Activated CD4-positive, alpha-beta T cell treated with anti-CD3 and anti-CD28 coated beads, Interleukin-2, amount 50 U/mL, for 1 hour (primary cell): ENCODE data around the gene IL1RAPL1.

ENCODE experiments used
- DNase-seq: peaks from one replicate; pipeline ENCODE4 v3.0.0-alpha.2; 2020

IL1RAPL1 gene

GRCh38 chrX:29453333-29453732, 866.1 kb downstream of the IL1RAPL1 start:
- no peak for DNase-seq

DNA sequence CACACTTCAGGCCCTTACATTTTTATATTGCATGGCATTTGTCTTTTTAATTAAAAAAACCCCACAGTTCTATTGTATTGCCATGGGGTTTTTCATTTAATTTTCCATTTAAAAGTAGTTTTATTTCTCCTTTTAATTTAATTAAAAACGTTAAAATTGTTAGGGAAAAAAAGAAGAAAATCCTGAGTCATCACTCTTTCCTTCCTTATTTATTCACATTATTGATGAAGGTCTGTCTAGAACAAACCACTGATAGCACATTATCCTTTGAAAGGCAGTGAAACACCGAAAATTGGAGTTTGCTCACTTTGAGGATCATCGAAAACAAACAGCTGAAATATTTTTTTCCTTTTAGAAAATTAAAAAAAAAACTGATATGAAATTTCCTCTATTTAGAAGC, 868.5 kb downstream of the IL1RAPL1 start:
- DNase-seq, result no peak

DNA sequence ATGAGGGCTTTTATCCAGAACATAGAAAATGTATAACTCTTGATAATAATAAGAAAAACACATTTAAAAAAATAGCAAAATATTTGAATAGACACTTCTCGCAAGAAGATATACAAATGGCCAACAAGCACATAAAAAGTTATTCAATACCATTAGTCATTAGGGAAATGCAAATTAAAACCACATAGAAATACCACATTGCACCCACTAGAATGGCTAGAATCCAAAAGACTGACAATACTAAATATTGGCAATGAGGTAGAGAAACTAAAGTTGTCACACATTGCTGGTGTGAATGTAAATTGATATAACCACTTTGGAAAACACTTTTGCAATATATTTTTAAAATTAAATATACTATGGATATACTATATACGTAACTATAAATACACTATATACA, 873.8 kb downstream of the IL1RAPL1 start:
- no peak for DNase-seq

DNA sequence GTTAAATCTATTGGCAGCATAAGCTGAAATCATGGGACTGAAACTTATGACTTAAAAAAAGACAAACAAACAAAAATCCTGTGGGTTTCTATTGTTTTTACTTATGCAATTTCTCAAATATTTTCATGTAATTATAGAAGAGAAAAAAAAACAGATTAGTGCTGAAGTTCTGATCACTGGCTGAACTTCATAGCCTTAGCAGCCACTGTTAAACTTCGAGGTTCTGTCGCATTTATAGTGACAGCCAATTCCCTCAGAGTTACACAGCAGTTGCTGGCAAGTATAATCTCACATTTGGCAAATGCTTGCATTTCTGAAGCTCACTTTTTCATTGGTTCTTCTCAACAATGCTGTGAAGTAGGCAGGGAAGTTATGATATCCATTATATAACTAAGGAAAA, 879.2 kb downstream of the IL1RAPL1 start:
- DNase-seq, result no peak

DNA sequence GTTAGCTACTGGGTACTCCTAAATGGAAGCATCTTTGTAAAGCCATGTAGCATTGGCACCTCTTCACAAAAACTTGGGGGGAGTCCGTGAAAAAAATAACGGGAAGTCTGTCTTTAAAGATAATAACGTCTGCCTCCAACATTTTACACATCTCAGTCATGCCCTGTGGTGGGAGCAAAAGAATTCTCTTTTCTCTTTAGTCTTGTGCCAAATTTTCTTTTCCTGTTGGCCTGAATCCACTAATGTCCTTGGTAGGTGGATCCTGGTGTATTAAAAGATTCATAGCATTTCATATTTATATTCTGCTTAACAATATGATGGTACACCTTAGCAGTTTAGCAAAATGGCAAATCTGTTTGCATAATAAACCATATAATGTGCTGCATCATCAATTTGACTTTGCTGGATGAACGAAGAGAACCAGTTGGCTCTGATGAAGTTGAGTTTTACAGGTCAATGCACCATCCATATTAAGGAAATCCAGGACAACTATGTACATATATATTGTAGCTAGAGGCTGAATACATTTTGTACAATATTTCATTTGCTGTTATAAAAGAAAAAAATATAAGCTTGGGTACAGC, 881.8 kb downstream of the IL1RAPL1 start:
- DNase-seq, result no peak

DNA sequence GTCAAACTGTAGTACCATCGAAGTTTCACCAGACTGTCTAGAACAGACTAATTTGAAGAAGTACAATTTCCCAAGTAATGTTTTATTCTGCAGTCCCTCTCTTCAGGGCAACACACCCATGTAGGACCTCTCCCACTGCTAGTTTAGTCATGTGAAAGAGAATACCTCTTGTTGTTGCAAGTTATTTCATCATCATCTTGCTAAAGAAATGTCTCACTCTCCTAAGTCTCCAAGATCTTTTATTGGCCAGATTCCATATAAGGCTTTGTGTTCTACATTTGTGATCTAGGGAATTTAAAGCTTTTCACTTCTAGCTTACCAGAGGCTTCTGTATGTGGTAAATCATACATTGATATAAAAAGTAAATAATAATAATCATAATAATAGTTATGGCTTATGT, 882.8 kb downstream of the IL1RAPL1 start:
- no peak for DNase-seq

- no peak for DNase-seq
These were observed 884.6 kb downstream of the IL1RAPL1 start for GRCh38 chrX:29471829-29472228.

DNA sequence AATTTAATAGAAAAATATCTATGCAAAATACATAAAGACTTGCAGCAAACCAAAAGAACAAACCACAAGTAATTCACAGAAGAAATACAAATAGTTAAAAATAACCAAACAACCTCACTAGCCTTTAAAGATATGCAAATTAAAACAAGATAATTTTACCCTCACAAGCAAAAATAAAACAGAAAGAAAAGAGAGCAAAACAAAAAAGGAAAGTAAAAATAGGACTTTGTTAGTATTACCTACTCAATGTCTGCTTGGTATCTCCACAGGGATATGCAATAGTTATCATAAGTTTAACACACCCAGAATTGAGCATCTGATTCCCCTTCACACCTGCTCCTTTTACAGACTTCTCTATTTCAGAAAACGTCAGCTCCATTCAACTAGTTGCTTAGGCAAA, 890.6 kb downstream of the IL1RAPL1 start:
- no peak for DNase-seq

- DNase-seq, result no peak
These were observed 891.3 kb downstream of the IL1RAPL1 start for GRCh38 chrX:29478336-29479069.

- DNase-seq, result no peak
These were observed 900.0 kb downstream of the IL1RAPL1 start for GRCh38 chrX:29487214-29487613.

DNA sequence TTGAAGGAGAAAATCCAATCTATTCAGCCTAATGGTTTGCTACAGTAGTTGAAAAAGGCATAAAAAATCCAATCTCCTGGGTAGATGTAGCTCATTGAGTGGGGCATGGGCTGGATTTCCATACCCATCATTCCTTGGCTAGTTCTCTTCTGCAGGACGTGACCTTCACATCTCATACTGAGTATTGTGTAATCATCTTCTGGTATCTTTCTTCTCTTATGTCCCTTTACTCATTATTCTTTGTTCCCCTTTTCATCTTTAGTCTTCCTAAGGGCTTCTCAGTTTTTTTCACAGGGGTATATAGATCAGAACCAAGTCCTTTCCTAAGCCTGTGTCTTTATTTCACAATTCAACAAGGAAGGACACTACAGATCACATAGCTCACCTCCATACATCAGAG, 900.5 kb downstream of the IL1RAPL1 start:
- DNase-seq, result no peak

DNA sequence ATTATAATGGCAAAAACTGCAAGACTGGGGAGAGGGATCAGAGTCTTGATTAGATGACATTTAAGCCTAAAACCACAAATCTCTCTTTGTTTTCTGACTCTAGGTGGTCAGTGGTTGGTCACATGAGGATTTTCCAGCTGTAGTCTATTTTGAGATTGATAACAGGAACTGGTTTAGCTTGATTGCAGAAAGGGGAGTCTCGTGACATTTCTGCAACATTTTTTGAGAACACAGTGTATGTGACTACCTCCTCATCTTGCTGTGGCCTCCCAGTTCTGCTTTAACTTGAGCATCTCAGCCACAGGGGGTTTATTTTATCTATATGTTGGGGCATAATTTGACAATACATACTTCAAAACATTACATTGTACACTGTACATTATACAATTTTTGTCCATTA, 901.7 kb downstream of the IL1RAPL1 start:
- DNase-seq, result no peak

DNA sequence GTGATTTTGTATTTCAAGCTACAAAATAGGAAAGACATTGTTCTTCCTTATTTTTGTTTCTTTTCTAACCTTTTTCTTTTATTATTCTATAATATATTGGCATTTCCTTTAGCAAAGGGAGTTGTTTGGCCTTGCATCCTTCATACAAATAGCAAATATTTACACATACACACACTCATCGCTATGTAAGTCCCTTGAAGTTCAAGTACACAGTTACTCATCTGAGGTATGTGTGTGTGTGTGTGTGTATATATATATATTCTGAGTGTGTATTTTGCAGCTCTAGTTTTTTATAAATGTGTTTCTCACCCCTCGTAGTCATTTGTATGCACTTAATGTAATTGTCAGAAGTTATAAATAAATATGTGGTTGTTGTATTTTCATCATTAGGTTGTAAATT, 903.4 kb downstream of the IL1RAPL1 start:
- DNase-seq, result no peak

GRCh38 chrX:29491659-29492058, 904.4 kb downstream of the IL1RAPL1 start:
- DNase-seq, result no peak

DNA sequence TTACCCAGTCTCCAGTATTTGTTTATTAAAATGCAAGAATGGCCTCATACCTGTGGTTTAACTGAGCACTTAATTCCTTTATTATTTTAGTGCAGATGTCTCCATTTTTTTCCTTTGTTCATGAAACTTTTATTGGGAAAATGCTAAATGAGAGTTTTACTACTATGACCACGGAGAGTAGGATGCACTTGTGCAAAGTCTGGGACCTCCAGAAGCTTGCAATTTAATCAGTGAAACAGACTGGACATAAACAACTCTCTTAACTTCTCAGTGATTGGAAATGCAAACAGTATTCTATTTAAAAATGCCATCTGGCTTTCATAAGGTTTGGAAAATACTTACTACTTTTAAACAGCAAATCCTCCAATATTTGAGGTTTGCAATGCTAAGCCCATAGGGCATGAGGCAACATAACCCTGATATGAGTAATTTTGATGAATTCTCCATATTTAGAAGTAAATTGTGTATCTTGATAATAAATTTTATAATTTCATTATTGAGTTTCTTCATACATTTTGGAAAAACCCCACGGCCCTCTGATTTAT, 909.5 kb downstream of the IL1RAPL1 start:
- DNase-seq, result no peak

GRCh38 chrX:29506729-29507128, 919.5 kb downstream of the IL1RAPL1 start:
- DNase-seq, result no peak

DNA sequence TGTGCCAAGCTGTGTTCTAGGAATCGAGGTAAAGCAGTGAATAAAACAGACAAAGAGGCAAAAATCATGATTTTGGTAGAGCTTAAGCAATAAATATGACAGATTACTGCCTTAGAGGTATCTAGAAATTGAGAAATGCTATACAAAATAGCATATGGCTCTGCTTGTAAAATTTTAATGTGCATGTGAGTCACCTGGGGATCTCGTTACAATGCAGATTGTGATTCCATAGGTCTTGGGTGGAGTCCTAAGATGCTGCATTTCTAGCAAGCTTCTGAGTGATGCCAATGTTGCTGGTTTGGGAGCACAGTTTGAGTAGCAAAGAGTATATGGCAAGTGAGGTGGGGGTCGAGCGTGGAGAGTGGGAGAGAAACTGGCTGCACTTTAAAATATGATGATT, 930.9 kb downstream of the IL1RAPL1 start:
- no peak for DNase-seq

GRCh38 chrX:29528281-29528680, 941.0 kb downstream of the IL1RAPL1 start:
- no peak for DNase-seq

DNA sequence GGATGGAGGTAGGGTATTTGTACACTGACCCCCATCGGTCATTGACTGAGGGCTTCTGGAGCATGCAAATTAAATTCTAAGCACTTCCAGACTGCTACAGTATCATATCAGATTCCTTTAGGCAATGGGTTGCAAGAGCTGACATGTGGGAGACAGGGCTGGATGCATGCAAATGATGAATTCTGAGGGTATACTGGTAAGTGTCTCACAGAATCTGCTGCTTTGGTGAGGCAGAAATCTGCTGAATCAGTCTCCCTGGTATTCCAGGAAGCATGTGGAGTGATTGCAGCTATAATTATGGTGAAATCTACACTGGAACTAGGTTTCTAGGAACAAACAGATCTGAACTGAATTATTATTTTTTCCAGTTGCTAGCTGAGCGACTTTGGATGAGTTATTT, 943.3 kb downstream of the IL1RAPL1 start:
- no peak for DNase-seq

DNA sequence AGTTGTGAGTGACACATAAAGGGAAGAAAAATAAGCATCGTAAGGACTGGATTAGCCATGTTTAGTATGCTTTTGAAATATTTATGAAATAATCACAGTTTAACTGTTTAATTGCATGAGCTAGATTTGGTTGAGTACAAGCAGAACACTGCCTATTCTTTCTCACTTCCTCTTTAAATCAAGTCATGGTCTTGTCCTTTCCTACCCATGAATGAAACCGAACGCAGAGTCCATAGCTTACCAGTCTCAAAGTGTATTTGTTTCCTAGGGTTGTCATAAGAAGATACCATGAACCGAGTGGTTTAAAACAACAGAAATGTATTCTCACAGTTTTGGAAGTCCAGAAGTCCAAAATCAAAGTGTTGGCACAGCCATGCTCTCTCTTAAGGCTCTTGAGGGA, 944.1 kb downstream of the IL1RAPL1 start:
- DNase-seq, result no peak

DNA sequence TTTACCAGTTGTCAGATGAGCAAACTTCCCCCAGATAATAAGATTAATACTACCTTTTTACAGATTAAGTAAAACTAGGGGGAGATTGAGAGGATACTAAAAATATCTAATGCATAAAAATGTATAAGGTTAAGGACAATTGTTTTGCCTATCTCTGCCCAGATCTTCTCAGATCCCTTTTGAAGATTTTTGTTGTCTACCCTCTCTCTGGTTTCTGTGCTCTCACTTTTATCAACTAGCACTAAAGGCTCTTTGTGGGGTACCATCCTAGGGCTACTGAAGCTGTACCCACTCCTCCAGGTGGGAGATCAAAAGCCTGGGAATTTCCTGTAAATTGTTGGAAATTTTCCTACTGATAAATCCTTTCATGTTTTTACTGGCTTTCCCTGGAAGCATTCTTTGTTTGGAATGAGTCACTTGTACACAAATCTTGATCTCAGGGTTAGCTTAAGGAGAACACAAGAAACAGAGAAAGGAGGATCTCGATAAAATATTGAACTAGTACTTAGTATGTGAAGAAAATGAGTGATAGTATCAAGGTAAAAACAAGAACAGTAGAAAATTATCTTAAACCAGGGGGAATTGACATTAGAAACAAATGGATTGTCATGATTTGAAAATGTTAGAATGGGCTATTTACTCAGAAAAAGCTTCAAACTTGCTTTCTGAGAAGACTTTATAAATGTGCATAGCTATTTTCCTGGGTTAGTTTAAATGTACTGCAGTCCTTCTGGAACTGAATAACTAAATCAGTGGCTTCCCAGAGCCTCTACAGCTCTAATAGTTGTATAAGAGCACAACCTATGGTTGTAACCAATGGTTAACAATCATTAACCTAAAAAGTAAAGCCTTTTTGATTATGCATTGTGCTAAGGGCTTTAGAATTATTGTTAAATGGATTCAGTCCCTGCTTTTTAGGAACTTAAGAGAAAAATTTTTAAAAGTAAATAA, 948.2 kb downstream of the IL1RAPL1 start:
- DNase-seq, result no peak

DNA sequence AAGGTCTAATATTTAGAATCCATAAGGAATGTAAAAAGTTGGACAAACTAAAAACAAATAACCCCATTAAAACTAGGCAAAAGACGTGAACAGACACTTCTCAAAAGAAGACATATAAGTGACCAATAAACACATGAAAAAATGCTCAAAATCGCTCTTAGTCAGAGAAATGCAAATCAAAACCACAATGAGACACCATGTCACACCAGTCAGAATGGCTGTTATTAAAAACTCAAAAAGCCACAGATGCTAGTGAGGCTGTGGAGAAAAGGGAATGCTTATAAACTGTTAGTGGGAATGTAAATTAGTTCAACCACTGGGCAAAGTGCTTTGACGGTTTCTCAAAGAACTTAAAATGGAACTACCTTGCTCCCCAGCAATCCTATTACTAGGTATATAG, 953.8 kb downstream of the IL1RAPL1 start:
- no peak for DNase-seq

DNA sequence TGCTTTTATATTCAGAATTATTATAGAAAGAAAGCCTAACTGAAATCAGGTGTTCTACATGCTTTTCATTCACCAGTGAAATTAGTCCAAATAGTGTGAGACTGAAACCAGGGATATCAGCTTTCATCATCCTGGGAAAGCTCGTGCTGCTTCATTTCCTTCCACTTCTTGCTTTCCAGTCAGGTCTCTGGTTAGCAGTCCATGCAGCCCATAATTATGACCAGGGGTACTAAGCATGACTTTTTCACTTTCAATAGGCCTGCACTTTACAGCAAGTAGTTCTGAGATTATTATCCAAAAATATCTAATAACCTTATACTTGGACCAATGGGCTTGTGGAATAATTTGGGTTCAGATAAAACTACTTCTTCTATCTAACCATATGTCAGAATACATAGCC, 954.9 kb downstream of the IL1RAPL1 start:
- no peak for DNase-seq

- DNase-seq, result no peak
These were observed 958.6 kb downstream of the IL1RAPL1 start for GRCh38 chrX:29545878-29546277.
